Fibroblast of pulmonary artery (primary cell): Measurements from ENCODE around the gene RPS4Y1.

ENCODE experiments used
- DNase-seq: peaks from one replicate; pipeline ENCODE4 v3.0.0-alpha.2; 2010; ENCODE audit warnings: low read depth
- H3K4me3 ChIP-seq: replicated peaks from 2 replicates; pipeline ENCODE4 v1.5.1; 2011; ENCODE audit warnings: low read depth, mild to moderate bottlenecking, control low read depth, low read length, moderate library complexity
- TF ChIP-seq, protein P1 (sequence below): IDR thresholded peaks from 2 replicates; pipeline ENCODE4 v1.5.1; 2011; ENCODE audit warnings: mild to moderate bottlenecking, control low read depth, low read length, inconsistent platforms; ENCODE audit errors: missing control alignments

RPS4Y1 gene

DNA sequence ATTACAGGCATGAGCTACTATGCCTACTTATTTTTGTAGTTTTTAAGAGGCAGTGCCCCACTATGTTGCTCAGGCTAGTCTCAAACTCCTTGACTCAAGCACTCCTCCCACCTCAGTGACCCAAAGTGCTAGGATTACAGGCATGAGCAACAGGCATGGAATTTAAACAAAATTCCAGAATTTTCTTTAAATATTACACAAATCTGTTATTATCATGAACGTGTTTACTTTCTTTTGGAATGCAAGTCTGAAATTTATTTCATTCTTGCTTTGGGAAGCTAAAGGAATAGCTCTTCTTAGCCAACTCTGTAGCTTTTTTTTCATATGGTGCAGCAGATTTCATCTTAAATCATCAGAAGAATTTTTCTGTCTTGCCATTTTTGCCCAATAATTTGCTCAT is 66.0 kb downstream of the RPS4Y1 start:
- TF ChIP-seq, protein P1, sequence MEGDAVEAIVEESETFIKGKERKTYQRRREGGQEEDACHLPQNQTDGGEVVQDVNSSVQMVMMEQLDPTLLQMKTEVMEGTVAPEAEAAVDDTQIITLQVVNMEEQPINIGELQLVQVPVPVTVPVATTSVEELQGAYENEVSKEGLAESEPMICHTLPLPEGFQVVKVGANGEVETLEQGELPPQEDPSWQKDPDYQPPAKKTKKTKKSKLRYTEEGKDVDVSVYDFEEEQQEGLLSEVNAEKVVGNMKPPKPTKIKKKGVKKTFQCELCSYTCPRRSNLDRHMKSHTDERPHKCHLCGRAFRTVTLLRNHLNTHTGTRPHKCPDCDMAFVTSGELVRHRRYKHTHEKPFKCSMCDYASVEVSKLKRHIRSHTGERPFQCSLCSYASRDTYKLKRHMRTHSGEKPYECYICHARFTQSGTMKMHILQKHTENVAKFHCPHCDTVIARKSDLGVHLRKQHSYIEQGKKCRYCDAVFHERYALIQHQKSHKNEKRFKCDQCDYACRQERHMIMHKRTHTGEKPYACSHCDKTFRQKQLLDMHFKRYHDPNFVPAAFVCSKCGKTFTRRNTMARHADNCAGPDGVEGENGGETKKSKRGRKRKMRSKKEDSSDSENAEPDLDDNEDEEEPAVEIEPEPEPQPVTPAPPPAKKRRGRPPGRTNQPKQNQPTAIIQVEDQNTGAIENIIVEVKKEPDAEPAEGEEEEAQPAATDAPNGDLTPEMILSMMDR, result no peak
- peak; percentile 64 for DNase-seq
- no peak overlapping the region for H3K4me3 ChIP-seq

DNA sequence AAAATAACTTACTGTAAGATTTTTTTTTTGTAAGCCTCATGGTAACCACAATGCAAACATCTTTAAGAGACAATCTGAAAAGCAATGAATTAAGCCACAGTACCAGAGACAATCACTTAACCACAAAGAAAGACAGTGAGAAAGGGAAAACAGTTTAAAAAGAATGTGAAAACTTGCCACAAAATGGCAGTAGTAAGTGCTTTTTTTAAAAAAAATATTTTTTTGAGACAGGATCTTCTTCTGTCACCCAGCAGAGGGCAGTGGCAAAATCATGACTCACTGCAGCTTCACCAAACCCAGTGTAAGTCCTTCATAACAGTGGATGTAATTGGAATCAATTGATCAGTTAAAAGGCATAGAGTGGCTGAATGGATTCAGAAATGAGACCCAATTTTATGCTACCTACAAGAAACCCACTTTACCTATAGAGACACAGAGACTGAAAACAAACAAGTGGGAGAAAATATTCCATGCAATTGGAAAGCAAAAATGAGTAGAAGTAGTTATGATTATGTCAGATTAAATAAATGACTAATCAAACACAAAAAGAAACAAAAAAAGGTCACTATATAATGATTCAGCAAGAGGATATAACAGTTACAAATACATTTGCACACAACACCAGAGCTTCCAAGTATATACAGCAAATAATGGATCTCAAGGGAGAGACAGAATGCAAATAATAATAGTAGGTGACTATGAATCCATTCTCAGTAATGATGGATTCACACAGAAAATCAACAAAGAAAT is 71.8 kb downstream of the RPS4Y1 start:
- TF ChIP-seq, protein P1, result peak; percentile 54
- peak; percentile 64 for DNase-seq
- H3K4me3 ChIP-seq, result no peak overlapping the region
